Loucy (cell line): ENCODE results near the gene BBC3.

ENCODE experiments used
- H2AFZ ChIP-seq: fragments of 200-600 bp; sonication (generic); 2 replicates; pipeline ENCODE4 v1.6.0; 2016; ENCODE audit warnings: antibody characterized with exemption, mild to moderate bottlenecking, low read length, moderate library complexity
- H3F3A ChIP-seq: fragments of 200-600 bp; 2 replicates; pipeline ENCODE4 v1.6.0; 2016; ENCODE audit warnings: antibody characterized with exemption, low read depth, mild to moderate bottlenecking
- H3K27me3 ChIP-seq: fragments of 200-600 bp; sonication (generic); 2 replicates; pipeline ENCODE4 v1.6.1; 2014; ENCODE audit warnings: low read length, mild to moderate bottlenecking; ENCODE audit not compliant: insufficient read depth, poor library complexity, severe bottlenecking
- H3K36me3 ChIP-seq: fragments of 200-600 bp; sonication (generic); 2 replicates; pipeline ENCODE4 v1.6.1; 2016; ENCODE audit warnings: low read length; ENCODE audit not compliant: insufficient read depth
- H3K4me1 ChIP-seq: fragments of 200-600 bp; sonication (generic); 2 replicates; pipeline ENCODE4 v1.5.1; 2014; ENCODE audit warnings: low read length, mild to moderate bottlenecking; ENCODE audit not compliant: insufficient read depth, poor library complexity, severe bottlenecking
- H3K4me2 ChIP-seq: fragments of 200-600 bp; sonication (generic); 2 replicates; pipeline ENCODE4 v1.6.0; 2014; ENCODE audit warnings: antibody characterized with exemption, low read length, low read depth, mild to moderate bottlenecking; ENCODE audit not compliant: poor library complexity, severe bottlenecking
- H3K4me3 ChIP-seq: fragments of 200-600 bp; sonication (generic); 2 replicates; pipeline ENCODE4 v1.5.1; 2014; ENCODE audit warnings: low read length, mild to moderate bottlenecking, mixed read lengths; ENCODE audit not compliant: poor library complexity, severe bottlenecking
- H3K79me2 ChIP-seq: fragments of 200-600 bp; sonication (generic); 2 replicates; pipeline ENCODE4 v1.6.1; 2014; ENCODE audit warnings: low read length; ENCODE audit not compliant: insufficient read depth
- H3K9ac ChIP-seq: fragments of 200-600 bp; sonication (generic); 2 replicates; pipeline ENCODE4 v1.6.0; 2014; ENCODE audit warnings: mild to moderate bottlenecking, low read depth, low read length, moderate library complexity; ENCODE audit not compliant: poor library complexity, severe bottlenecking
- H3K9me2 ChIP-seq: fragments of 200-600 bp; sonication (generic); replicated peaks from 2 replicates; pipeline ENCODE4 v1.6.1; 2016; ENCODE audit warnings: low read depth, low read length, mixed read lengths
- H3K9me3 ChIP-seq: fragments of 200-600 bp; sonication (generic); 2 replicates; pipeline ENCODE4 v1.6.1; 2014; ENCODE audit warnings: mild to moderate bottlenecking, antibody characterized with exemption, low read length, low read depth; ENCODE audit not compliant: insufficient read depth
- H4K20me1 ChIP-seq: fragments of 200-600 bp; sonication (generic); 2 replicates; pipeline ENCODE4 v1.6.0; 2014; ENCODE audit warnings: antibody characterized with exemption, low read length, mild to moderate bottlenecking; ENCODE audit not compliant: insufficient read depth, poor library complexity, severe bottlenecking
- EZH2phosphoT487 ChIP-seq: fragments of 200-600 bp; IDR thresholded peaks from 2 replicates; pipeline ENCODE4 v1.6.1; 2018; ENCODE audit warnings: antibody characterized with exemption, mild to moderate bottlenecking, moderate library complexity, borderline replicate concordance
- TF ChIP-seq, protein P1 (sequence below): fragments of 200-600 bp; sonication (generic); conservative IDR thresholded peaks from 2 replicates; pipeline ENCODE4 v1.5.1; 2014; ENCODE audit warnings: mild to moderate bottlenecking, antibody characterized with exemption, low read length

Gene BBC3

DNA sequence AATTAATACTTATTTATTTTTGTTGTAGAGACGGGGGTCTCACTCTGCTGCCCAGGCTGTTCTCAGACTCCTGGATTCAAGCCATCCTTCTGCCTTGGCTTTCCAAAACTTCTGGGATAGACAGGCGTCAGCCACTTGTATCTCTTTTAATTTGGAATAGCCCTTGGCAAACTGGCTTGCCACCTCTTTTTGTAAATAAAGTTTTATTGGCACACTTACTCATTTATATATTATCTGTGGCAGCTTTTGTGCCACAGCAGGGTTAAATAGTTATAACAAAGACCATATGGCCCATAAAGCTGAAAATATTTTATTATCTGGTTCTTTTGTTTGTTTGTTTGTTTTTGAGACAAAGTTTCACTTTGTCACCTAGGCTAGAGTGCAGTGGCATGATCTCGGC lies 30.5 kb downstream of the BBC3 start:
- no peaks in the 10 kb centered on the region for H4K20me1 ChIP-seq
- no peaks in the 10 kb centered on the region for H3K9me2 ChIP-seq
- H3K36me3 ChIP-seq: peaks cover 73% of the 10 kb centered on the region
- no peak overlapping the region for H3K4me2 ChIP-seq
- H3K9ac ChIP-seq: no peak overlapping the region
- no peaks in the 10 kb centered on the region for H3K27me3 ChIP-seq
- no peak overlapping the region for H3K4me3 ChIP-seq
- no peaks in the 10 kb centered on the region for H3K79me2 ChIP-seq
- H2AFZ ChIP-seq: no peak overlapping the region
- no peaks in the 10 kb centered on the region for H3F3A ChIP-seq
- no peaks in the 10 kb centered on the region for H3K4me1 ChIP-seq
- TF ChIP-seq EZH2phosphoT487: no peak
- TF ChIP-seq, protein P1, sequence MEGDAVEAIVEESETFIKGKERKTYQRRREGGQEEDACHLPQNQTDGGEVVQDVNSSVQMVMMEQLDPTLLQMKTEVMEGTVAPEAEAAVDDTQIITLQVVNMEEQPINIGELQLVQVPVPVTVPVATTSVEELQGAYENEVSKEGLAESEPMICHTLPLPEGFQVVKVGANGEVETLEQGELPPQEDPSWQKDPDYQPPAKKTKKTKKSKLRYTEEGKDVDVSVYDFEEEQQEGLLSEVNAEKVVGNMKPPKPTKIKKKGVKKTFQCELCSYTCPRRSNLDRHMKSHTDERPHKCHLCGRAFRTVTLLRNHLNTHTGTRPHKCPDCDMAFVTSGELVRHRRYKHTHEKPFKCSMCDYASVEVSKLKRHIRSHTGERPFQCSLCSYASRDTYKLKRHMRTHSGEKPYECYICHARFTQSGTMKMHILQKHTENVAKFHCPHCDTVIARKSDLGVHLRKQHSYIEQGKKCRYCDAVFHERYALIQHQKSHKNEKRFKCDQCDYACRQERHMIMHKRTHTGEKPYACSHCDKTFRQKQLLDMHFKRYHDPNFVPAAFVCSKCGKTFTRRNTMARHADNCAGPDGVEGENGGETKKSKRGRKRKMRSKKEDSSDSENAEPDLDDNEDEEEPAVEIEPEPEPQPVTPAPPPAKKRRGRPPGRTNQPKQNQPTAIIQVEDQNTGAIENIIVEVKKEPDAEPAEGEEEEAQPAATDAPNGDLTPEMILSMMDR: no peak
- no peaks in the 10 kb centered on the region for H3K9me3 ChIP-seq

DNA sequence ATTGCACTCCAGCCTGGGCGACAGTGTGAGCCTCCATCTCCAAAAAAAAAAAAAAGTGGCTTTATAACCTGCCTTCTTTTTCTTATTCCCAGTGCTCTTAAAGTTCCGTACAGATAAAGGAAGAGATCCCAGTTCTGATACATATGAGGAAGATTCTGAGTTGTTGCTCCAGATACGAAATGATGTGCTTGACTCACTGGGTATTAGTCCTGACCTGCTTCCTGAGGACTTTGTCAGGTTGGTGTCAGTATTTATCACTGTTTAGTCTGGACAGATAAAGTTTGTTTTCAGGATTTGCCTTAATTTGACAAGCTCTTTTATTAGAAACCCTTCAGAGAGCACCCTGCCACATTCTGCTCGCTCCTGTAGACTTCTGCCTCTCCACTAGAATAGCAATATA lies 33.9 kb downstream of the BBC3 start:
- H3K4me1 ChIP-seq: no peaks in the 10 kb centered on the region
- no peaks in the 10 kb centered on the region for H3K9me3 ChIP-seq
- no peak overlapping the region for H3K4me2 ChIP-seq
- H3K4me3 ChIP-seq: no peak overlapping the region
- no peaks in the 10 kb centered on the region for H3F3A ChIP-seq
- no peak overlapping the region for H2AFZ ChIP-seq
- no peak overlapping the region for H3K9ac ChIP-seq
- peaks cover 9% of the 10 kb centered on the region for H4K20me1 ChIP-seq
- no peaks in the 10 kb centered on the region for H3K9me2 ChIP-seq
- H3K79me2 ChIP-seq: 0 out of 2 replicates have a peak, but pooled peaks cover 3% of the 10 kb centered on the region
- TF ChIP-seq EZH2phosphoT487: no peak
- TF ChIP-seq, protein P1: no peak
- H3K27me3 ChIP-seq: no peaks in the 10 kb centered on the region
- peaks cover 56% of the 10 kb centered on the region; the same call in 1 of the 2 replicates for H3K36me3 ChIP-seq

DNA sequence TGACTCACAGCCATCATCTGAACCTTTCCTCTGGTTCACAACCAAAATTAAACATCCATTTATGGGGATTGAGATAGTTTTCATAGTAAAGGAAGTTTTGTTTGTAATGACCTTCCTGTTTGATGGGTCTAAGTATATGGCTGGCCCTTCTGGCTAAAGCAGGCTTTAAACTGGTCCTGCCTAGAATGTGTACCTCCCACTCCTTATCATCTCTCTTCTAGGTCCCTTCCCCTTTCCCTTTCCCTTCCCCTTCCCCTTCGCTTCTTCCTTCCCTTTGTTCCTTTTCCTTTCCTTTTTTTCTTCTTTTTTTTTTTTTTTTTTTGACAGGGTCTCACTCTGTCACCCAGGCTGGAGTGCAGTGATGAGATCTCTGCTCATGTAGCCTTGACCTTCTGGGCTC lies 35.6 kb downstream of the BBC3 start:
- Histone ChIP-seq H3K9me3 (no peaks in the 10 kb centered on the region), H3K9ac (no peak overlapping the region), H3K36me3 (peaks cover 64% of the 10 kb centered on the region; the same call in 1 of the 2 replicates), H3K27me3 (no peaks in the 10 kb centered on the region), H2AFZ (no peak overlapping the region), H3K4me2 (no peak overlapping the region), H3K4me3 (no peak overlapping the region), H3F3A (no peaks in the 10 kb centered on the region), H3K4me1 (no peaks in the 10 kb centered on the region), H4K20me1 (peaks cover 20% of the 10 kb centered on the region), H3K9me2 (no peaks in the 10 kb centered on the region), H3K79me2 (peaks cover 14% of the 10 kb centered on the region; the same call in 1 of the 2 replicates)
- TF ChIP-seq, protein P1: no peak
- TF ChIP-seq EZH2phosphoT487: no peak
